Right cardiac atrium (tissue), 5 donors: ENCODE measurements around the gene USH1C. TPM values are rescaled to one million over a fixed set of nuclear protein-coding genes. Genes with fewer than 3 reads are reported as not detected.

Source experiments
- ATAC-seq, 2 donors: fragments of 200-7000 bp; cut with Tn5 transposase; one replicate each; pipeline versions ENCODE4 v1.8.0 to v1.9.1; 2020; ENCODE audit warnings: moderate library complexity in 2 of 2, mild to moderate bottlenecking in 1 of 2
- DNase-seq, 3 donors: peaks; one replicate each; pipeline ENCODE4 v3.0.0-alpha.2; 2020
- H3K27ac ChIP-seq: one replicate; pipeline ENCODE4 v1.5.1; 2013; ENCODE audit warnings: mild to moderate bottlenecking, low read length, control low read depth, moderate library complexity
- H3K27me3 ChIP-seq: one replicate; pipeline ENCODE4 v1.6.1; 2013; ENCODE audit not compliant: control insufficient read depth, insufficient read depth
- H3K4me1 ChIP-seq: one replicate; pipeline ENCODE4 v1.6.1; 2013; ENCODE audit warnings: low read length; ENCODE audit not compliant: control insufficient read depth, insufficient read depth
- H3K4me3 ChIP-seq: one replicate; pipeline ENCODE4 v1.5.1; 2013; ENCODE audit warnings: low read length, control low read depth
- H3K9me3 ChIP-seq: one replicate; pipeline ENCODE4 v1.6.1; 2013; ENCODE audit warnings: low read length; ENCODE audit not compliant: control insufficient read depth
- WGBS: extraction: QIAGEN DNeasy Blood & Tissue Kit; methylation state at CpG from one replicate; pipeline ENCODE4 v1.1.7; 2013; 5-methylcytosine and 5-hydroxymethylcytosine counted together
- intact Hi-C, 4 donors: fragments of 100-400 bp; cut with DNase I; formaldehyde crosslinking; loops; one replicate each; pipeline versions ENCODE4 v1.11.0 to v1.14.0; 2022 to 2023
- polyA plus RNA-seq: library from polyadenylated mRNA; stranded (reverse); fragments of 200-250 nt; gene quantifications from one replicate; pipeline ENCODE4 v1.2.3, GENCODE V29; 2013
- total RNA-seq, 4 donors: library from RNA; stranded (reverse); fragmentation: NEBNext Ultra II Directional; extraction: Animal tissue kit (Norgen Biotek cat#: 25700); gene quantifications; one replicate each; pipeline ENCODE4 v1.2.1, GENCODE V29; 2021
- donor health status: healthy with polysubstance abuse.
- donor health status: DM: no; HTN: yes; CAD: no.
- donor health status: DM: no; HTN: no; CAD: no.
- donor health status: DM: no; HTN: yes; CAD: no; lungs with severe emphysema.
- donor health status: DM: yes; HTN: yes; CAD: no.

USH1C gene
- total and polyA plus RNA-seq, 5 donors, result 0.16 to 0.61 (median 0.33) TPM; not detected in 1

DNA sequence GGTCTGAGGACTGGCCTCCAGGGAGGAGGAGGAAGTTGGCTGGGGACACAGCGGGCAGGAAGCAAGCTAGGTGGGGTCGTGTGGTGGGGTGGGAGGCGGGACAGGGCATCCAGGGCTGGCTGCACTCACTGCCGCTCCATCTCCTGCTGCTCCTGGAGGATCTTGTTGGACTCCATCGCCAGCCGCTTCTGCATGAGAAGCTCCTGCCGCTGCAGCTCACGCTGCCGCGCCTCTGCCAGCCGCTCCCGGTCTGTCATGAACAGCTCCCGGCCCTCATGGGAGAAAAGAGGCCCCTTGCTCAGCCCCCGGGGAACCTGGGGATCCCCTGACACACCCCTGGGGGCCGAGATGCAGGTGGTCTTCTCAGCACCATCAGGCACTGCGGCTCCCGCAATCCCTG, 21.6 kb downstream of the USH1C start:
- H3K27ac ChIP-seq, result no peak overlapping the region
- no peaks in the 10 kb centered on the region for H3K4me1 ChIP-seq
- no peak overlapping the region for H3K4me3 ChIP-seq
- ATAC-seq (no peak), DNase-seq (peak in 1 of 3 donors; percentile 28)
- intact Hi-C loops, result no loop called here
- H3K9me3 ChIP-seq, result no peaks in the 10 kb centered on the region
- 86% methylated on average over 17 of the region's 17 CpGs for WGBS
- no peaks in the 10 kb centered on the region for H3K27me3 ChIP-seq

GRCh38 chr11:17521106-17521900, 22.9 kb downstream of the USH1C start:
- H3K27ac ChIP-seq, result no peak overlapping the region
- WGBS, result 90% methylated on average over 11 of the region's 11 CpGs
- DNase-seq, result no peak

GRCh38 chr11:17519061-17519885, 24.9 kb downstream of the USH1C start:
- ATAC-seq (no peak), DNase-seq (no peak)
- 78% methylated on average over 7 of the region's 7 CpGs for WGBS

More at GRCh38 chr11:17521106-17521900, 22.9 kb downstream of the USH1C start:
- intact Hi-C loops, result no loop called here
- Histone ChIP-seq H3K4me1 (no peaks in the 10 kb centered on the region), H3K27me3 (no peaks in the 10 kb centered on the region), H3K9me3 (no peaks in the 10 kb centered on the region), H3K4me3 (no peak overlapping the region)
- no peak for ATAC-seq

GRCh38 chr11:17518366-17518765, 25.9 kb downstream of the USH1C start:
- WGBS, result 86% methylated on average over 2 of the region's 2 CpGs
- no peaks in the 10 kb centered on the region for H3K27me3 ChIP-seq
- ATAC-seq (no peak), DNase-seq (no peak)
- no peaks in the 10 kb centered on the region for H3K9me3 ChIP-seq
- H3K4me3 ChIP-seq, result no peak overlapping the region
- no peaks in the 10 kb centered on the region for H3K4me1 ChIP-seq
- H3K27ac ChIP-seq, result no peak overlapping the region
- intact Hi-C loops, result loop anchor here in 1 of 4 donors (10.0 kb wide), 1 partner anchor 274 kb away; no protein-coding TSS in a partner anchor

More at GRCh38 chr11:17519061-17519885, 24.9 kb downstream of the USH1C start:
- no peaks in the 10 kb centered on the region for H3K27me3 ChIP-seq
- intact Hi-C loops, result loop anchor here in 1 of 4 donors (10.0 kb wide), 1 partner anchor 274 kb away; no protein-coding TSS in a partner anchor
- no peaks in the 10 kb centered on the region for H3K9me3 ChIP-seq
- H3K4me3 ChIP-seq, result no peak overlapping the region
- H3K4me1 ChIP-seq, result no peaks in the 10 kb centered on the region
- no peak overlapping the region for H3K27ac ChIP-seq

DNA sequence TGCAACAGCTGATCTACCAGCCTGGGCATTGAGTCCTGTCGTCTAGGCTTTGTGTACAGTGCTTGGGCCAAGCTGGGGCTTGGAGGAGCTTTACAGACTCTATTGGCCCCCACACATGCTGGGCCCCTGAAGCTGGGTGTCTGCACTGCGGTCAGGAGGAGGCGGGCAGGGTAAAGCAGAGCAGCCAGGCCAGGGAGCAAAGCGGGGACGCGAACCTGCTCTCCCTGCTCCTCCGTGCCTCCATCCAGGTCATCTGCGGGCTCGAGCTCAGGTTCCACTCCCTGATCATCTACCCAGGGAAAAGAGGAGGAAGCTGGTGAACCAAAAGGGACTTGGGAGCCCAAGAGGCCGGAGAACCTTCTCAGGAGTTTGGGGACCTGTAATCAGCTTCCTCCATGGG, 27.0 kb downstream of the USH1C start:
- no peaks in the 10 kb centered on the region for H3K9me3 ChIP-seq
- no peak for ATAC-seq
- intact Hi-C loops, result loop anchor here in 1 of 4 donors (10.0 kb wide), 1 partner anchor 272 kb away; no protein-coding TSS in a partner anchor
- no peaks in the 10 kb centered on the region for H3K4me1 ChIP-seq
- no peak overlapping the region for H3K27ac ChIP-seq
- WGBS, result 92% methylated on average over 10 of the region's 10 CpGs
- no peak overlapping the region for H3K4me3 ChIP-seq
- H3K27me3 ChIP-seq, result no peaks in the 10 kb centered on the region
- no peak for DNase-seq

DNA sequence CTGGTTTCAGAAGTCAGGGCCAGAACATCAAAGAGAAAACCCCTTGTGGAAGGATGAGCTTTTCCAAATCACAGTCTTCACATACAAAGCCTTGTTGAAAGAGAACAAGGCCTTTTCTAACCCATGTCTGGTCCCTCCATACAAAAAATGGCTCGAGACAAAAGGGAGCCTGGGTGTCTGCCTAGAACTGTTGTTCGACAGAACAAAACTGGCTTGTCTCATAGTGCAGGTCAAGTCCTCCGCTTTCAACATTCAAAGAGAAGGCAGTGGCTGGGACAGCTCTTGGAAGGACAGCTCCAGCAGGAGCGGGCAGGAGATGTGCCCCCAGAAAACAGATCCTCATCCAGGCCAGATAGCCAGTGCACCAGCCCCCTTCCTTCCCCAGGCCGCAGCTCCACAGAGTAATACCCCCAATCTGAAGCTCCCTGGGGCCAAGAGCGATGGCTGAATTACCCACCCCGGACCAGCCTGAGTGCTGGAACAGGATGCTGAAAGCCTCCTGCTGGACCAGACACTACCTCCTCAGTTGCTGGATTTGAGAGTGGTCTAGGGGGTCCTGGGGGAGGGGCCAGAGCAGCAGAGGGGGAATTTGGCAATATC, 27.6 kb downstream of the USH1C start:
- H3K9me3 ChIP-seq, result no peaks in the 10 kb centered on the region
- H3K27me3 ChIP-seq, result no peaks in the 10 kb centered on the region
- DNase-seq (peak in 1 of 3 donors; percentile 18), ATAC-seq (no peak)
- H3K27ac ChIP-seq, result no peak overlapping the region
- 89% methylated on average over 7 of the region's 7 CpGs for WGBS
- no peaks in the 10 kb centered on the region for H3K4me1 ChIP-seq
- no peak overlapping the region for H3K4me3 ChIP-seq
- intact Hi-C loops, result loop anchor here in 1 of 4 donors (10.0 kb wide), 1 partner anchor 272 kb away; no protein-coding TSS in a partner anchor

DNA sequence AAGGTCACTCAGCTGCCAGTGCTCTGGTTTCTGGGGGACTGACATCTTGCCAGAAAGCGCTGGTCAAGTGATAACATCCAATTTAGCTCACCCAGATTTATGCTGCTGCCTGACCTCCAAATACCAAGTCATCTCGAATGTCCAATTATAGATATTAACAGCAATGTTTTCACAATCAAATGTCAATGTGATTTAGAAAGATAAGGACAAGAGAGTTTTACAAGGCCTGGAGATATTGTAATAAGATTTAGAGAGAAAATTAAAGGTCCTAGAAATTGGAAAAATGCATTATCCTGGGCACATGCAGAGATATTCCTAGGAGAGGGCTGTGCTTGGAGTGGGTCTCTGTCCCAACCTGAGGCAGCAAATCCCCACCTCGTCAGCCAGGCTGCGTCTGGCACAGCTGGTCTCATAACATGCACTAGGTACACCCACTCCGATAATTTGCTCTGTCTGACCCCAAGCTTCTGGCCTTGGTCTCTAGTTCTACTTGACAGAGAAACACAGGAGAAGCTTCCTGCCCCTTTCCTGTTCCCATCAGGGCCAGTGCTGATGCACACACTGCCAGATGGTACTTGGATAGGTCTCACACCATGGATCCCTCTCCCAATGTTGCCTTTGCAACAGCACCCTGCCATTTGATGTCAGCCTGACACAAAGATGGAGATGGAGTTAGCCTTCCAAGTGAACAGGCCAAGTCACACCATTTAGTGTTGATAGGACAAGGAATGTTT, 28.6 kb downstream of the USH1C start:
- 64% methylated on average over 5 of the region's 5 CpGs for WGBS
- intact Hi-C loops, result loop anchor here in 1 of 4 donors (10.0 kb wide), 1 partner anchor 271 kb away; no protein-coding TSS in a partner anchor
- H3K4me1 ChIP-seq, result no peaks in the 10 kb centered on the region
- no peaks in the 10 kb centered on the region for H3K27me3 ChIP-seq
- H3K4me3 ChIP-seq, result no peak overlapping the region
- no peak overlapping the region for H3K27ac ChIP-seq
- H3K9me3 ChIP-seq, result no peaks in the 10 kb centered on the region
- no peak for DNase-seq
- ATAC-seq, result no peak

- intact Hi-C loops, result loop anchor here in 1 of 4 donors (10.0 kb wide), 1 partner anchor 270 kb away; no protein-coding TSS in a partner anchor
- 72% methylated on average over 4 of the region's 4 CpGs for WGBS
- DNase-seq (no peak), ATAC-seq (no peak)
- Histone ChIP-seq H3K4me1 (no peaks in the 10 kb centered on the region), H3K4me3 (no peak overlapping the region), H3K27me3 (no peaks in the 10 kb centered on the region), H3K9me3 (no peaks in the 10 kb centered on the region), H3K27ac (no peak overlapping the region)
Observed at GRCh38 chr11:17514476-17514875, 29.7 kb downstream of the USH1C start.

- no peaks in the 10 kb centered on the region for H3K9me3 ChIP-seq
- no peaks in the 10 kb centered on the region for H3K27me3 ChIP-seq
- ATAC-seq (no peak), DNase-seq (no peak)
- H3K4me1 ChIP-seq, result peaks cover 3% of the 10 kb centered on the region
- no peak overlapping the region for H3K4me3 ChIP-seq
- H3K27ac ChIP-seq, result no peak overlapping the region
- intact Hi-C loops, result loop anchor here in 1 of 4 donors (10.0 kb wide), 1 partner anchor 269 kb away; no protein-coding TSS in a partner anchor
- 75% methylated on average over 1 of the region's 1 CpG for WGBS
Observed at GRCh38 chr11:17513853-17514252, 30.4 kb downstream of the USH1C start.

DNA sequence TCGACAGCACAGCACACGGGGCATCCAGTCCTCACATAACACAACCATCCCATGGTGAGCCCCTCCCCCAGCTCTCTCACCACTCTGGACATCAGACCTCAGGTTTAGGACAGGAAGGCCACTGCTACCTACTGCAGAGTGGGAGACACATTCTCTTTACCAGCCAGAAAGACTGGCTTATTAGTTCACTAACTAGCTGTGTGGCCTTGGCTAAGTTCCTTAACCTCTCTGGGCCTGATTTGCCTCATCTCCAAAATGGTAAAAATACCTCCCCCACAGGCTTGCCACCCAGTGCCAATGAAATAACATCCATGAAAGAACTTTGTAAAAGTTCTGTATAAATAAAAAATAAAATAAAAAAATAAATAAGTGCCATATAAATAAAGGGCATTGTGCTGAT, 32.1 kb downstream of the USH1C start:
- WGBS, result 27% methylated on average over 2 of the region's 2 CpGs
- intact Hi-C loops, result loop anchor here in 1 of 4 donors (10.0 kb wide), 1 partner anchor 267 kb away; no protein-coding TSS in a partner anchor
- H3K4me1 ChIP-seq, result peaks cover 5% of the 10 kb centered on the region

More for the DNA sequence above, 32.1 kb downstream of the USH1C start:
- ATAC-seq, result no peak
- Histone ChIP-seq H3K27me3 (no peaks in the 10 kb centered on the region), H3K4me3 (no peak overlapping the region), H3K9me3 (no peaks in the 10 kb centered on the region), H3K27ac (no peak overlapping the region)
- no peak for DNase-seq
